GM19328 (cell line): Measurements from ENCODE around the gene TAF9.
"Not testable (repeated sequence)": the region's sequence is repeated elsewhere in the genome, so short reads cannot be mapped to it uniquely, and the experiment has no call there.

Source experiments
- ATAC-seq: cut with Tn5 transposase; IDR thresholded peaks from one replicate; pipeline ENCODE4 v1.9.1; 2021; ENCODE audit warnings: mild to moderate bottlenecking, moderate library complexity; ENCODE audit not compliant: unreplicated experiment

The TAF9 gene, protein sequence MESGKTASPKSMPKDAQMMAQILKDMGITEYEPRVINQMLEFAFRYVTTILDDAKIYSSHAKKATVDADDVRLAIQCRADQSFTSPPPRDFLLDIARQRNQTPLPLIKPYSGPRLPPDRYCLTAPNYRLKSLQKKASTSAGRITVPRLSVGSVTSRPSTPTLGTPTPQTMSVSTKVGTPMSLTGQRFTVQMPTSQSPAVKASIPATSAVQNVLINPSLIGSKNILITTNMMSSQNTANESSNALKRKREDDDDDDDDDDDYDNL

DNA sequence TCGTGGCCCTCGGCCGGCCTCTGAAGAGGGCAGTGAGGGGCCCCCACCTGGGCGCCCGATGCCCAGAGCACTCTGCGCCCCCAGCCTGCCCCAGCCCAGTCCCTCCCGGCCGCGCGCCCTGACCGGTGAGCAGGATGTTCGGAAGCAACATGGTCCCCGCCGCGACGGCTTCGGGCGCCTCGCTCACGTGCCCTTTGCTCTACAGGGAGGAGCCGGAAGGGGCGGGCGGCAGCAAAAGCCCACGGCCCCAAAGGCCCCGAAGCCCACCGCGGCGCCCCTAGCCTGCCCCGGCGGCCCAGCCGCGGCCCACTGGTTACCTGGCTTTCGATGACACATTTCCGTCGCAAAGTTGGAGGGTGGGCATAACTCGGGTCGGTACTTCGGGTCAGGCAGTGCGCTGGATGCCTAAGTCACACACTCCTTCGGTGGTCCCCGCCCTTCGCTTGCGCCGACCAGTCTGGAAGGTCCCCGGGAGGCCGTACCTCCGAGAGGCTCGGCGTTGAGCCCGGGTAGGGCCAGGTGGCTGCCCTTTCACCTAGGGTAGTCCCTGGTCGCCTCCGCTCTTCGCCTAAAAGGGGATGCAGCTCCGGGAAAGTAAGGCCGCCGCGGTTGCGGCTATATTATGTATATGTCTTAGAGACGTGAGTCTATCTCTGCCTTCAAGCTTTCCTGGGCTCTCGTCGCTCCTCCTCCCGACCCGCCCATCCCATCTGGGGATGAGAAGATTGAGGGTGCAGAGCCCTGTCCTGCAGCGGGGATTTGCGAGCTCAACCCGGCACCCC is at the start of gene TAF9, which contains the start of the genes AK6 and RAD17:
Gene TAF9, minus strand, starts transcription at position 181 of the 782 bp plus-strand sequence. CDS start 3,783 bp downstream, outside the sequence.
Gene AK6, minus strand, starts transcription at position 181 of the 782 bp plus-strand sequence. Its CDS starts 30 bp downstream, at position 151.
Gene RAD17, plus strand, starts transcription at position 479 of the 782 bp plus-strand sequence. CDS start 2,391 bp downstream, outside the sequence.
- ATAC-seq: peak; percentile 88

DNA sequence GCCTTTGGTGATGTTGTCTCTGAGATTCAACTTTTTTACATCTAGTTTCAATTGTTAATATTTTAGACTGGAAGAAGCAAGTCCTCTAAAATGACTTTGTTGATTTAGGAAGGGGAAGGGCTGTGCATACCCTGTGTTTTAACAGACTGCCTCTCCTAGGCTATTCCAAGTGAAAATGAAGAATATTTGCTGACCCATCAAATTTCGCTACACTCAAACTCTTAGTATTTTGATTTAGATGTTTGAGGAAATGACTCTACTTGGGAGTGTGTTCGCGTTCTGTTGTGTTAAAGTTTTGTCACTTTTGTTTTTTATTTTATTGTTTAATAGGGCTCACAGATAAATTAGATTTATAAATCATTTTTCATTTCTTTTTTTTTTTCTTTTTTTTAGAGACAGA is 49.2 kb upstream of the TAF9 start:
- ATAC-seq: no peak

DNA sequence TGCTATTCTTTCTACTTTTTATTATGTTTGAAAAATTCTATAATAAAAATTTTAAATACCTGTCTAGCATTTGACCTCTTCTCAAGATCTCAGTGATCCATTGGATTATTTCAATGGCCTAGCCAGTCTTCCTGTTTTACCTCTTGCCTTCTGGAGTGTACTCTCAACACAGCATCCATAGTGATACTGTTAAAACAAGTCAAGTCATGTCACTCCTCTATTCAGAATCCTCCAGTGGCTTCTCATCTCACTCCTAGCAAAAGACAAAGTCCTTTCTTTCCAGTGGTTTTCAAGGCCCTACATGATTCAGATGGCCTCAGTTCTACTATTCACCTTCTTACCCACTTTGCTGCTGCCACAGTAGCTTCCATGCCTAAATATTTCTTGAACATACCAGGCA is 47.4 kb upstream of the TAF9 start:
- no peak for ATAC-seq

DNA sequence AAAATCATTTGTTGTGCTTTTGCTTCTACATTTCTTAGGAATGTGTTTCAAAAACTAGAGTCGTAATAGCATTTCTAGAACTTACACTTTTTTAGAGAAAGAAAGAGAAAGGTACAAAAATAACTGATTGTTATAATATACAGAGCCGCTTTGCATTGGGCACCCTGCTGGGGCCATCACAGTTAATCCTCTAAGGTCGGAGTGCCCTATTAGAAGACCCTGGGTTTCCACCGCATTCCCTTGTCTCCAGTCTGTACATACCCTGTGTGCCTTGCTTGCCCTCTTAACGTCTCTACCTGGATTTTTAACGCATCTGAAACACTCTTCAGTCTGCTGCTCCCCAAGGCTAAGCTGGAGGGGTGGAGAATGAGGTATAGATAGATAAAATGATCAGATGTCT is 46.9 kb upstream of the TAF9 start:
- ATAC-seq: no peak

DNA sequence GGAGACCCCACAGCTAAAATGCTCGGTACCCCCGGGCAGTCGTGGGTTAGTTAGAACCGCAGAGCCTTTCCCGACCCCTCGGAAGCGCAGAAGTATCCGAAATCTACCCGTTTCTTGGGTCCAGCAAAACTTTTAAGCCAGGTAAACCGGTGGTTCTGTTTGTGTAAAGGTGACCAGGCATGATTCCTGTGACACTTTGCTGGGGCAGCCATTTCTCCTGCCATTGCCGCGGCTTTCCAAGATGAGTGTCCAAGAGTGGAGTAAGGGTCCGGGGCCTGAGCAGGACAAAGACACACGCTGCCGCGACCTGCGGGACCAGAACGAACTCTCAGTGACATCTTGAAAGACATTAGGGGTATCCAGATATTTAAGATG is 46.3 kb upstream of the TAF9 start:
- no peak for ATAC-seq

DNA sequence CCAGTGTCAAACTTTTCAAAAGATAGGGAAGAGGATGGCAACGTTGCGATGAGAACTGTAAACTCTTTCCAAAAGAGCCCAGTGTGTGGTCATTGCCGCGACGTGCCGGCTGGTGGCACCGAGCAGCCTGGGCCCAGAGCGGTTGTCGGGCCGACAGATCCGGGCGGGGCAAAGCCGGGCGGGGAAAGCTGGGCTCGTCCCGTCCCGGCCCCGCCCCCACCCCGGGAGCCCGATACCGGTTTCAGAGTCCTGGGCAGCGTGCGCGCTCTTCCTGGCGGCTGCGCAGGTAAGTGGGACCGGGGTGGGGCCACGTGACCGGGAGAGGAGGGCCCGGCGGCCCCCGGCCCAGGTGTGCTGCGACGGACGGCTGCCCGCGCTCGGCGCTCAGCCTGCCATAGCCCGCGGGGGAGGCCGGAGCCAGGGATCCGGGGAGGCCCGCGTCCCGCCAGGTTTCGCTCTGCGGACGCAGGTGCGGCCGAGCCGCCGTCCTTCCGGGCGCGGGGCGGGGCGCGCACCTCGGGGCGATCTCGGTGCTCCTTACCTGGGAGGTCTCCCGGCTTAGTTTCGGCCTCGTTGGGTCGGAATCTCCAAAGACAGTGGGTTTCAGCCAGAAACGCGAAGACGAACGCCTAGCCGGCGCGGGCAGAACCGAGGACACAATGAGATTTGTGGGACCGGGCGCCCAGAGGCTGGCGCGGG is 45.7 kb upstream of the TAF9 start, which contains the start of gene MARVELD2:
Gene MARVELD2, plus strand, starts transcription at position 232 of the 699 bp plus-strand sequence. CDS start 4,270 bp downstream, outside the sequence.
- ATAC-seq: peak; percentile 79

DNA sequence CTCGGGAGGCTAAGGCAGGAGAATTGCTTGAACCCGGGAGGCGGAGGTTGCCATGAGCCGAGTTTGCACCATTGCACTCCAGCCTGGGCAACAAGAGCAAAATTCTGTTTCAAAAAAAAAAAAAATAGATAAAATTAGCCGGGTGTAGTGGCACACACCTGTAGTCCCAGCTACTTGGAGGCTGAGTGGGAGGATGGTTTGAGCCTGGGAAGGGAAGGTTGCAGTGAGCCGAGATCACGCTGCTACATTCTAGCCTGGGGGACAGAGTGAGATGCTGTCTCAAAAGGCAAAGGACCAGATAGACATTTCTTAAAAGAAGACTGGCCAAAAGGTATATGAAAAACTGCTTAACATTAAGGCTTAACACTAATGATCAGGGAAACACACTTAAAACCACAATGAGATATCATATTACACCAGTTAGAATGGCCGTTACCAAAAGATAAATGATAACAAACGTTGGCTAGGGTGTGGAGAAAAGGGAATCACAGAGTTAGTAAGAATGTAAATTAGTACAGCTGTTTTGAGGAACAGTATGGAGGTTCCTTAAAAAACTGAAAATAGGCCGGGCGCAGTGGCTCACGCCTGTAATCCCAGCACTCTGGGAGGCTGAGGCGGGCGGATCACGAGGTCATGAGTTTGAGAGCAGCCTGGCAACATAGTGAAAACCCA is 35.5 kb upstream of the TAF9 start:
- no peak for ATAC-seq

DNA sequence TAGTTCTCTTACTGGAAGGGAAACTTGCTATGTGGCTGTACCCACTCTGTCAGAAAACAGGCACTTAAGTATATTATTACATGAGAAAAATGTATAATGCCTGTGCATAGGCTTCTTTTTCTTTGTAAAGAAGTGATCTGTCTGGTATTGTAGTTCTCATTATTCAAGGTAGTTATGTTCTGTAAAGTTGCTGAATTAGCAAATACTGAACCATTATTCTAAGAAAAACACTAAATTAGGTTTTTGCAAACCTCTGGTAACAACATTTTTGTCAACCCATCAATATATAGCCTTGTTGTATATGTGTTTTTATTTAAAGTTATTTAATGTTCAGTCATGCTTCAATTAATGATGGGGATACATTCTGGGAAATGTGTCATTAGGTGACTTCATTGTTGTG is 9.1 kb upstream of the TAF9 start:
- ATAC-seq: no peak

DNA sequence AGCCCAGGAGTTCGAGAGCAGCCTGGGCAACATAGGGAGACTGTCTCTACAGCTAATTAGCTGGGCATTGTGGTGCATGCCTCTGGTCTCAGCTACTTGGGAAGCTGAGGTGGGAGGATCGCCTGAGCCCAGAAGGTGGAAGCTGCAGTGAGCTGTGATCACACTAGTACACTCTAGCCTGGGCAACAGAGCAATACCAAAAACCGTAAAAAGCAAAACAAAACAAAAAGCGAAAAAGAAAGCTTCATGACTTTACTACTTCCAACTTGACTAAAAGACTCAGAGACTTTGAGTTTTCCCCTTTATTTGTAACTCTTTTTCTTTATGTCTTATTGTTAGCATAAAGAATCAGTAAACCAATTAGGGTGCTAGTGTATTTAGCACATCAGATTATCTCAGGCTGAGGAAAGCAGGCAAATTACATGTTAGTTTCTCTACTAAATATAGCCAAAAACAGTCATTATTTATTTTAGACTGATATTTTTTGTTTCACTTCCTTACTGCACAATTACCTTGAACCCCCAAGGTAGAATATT is 5.7 kb upstream of the TAF9 start:
- ATAC-seq: peak; percentile 59

DNA sequence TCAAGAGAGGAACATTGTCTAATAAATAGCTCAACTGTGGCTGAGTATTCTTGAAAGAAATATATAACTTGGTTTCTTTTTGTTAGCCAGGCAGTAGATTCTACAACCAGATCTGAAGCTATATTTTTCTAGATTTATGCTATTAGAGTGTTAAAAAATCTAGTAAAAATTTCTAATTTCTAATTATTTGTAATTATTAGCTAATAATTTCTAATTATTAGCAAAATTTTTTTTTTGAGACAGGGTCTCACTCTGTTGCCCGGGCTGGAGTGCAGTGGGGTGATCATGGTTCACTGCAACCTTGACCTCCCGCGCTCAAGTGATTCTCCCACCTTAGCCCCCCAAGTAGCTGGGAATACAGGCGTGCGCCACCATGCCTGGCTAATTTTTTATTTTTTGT is 3.1 kb upstream of the TAF9 start:
- no peak for ATAC-seq

DNA sequence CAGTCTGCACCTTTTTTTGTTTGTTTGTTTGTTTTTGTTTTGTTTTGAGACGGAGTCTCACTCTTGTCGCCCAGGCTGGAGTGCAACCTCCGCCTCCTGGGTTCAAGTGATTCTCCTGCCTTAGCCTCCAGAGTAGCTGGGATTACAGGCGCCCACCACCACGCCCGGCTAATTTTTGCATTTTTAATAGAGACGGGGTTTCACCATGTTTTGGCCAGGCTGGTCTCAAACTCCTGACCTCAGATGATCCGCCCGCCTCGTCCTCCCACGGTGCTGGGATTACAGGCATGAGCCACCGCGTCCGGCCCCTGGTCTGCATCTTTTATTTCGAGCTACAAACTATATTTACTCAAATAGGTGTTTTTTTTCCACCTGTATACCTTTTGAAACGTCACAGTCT is 1.0 kb upstream of the TAF9 start:
- ATAC-seq: not testable (repeated sequence)

DNA sequence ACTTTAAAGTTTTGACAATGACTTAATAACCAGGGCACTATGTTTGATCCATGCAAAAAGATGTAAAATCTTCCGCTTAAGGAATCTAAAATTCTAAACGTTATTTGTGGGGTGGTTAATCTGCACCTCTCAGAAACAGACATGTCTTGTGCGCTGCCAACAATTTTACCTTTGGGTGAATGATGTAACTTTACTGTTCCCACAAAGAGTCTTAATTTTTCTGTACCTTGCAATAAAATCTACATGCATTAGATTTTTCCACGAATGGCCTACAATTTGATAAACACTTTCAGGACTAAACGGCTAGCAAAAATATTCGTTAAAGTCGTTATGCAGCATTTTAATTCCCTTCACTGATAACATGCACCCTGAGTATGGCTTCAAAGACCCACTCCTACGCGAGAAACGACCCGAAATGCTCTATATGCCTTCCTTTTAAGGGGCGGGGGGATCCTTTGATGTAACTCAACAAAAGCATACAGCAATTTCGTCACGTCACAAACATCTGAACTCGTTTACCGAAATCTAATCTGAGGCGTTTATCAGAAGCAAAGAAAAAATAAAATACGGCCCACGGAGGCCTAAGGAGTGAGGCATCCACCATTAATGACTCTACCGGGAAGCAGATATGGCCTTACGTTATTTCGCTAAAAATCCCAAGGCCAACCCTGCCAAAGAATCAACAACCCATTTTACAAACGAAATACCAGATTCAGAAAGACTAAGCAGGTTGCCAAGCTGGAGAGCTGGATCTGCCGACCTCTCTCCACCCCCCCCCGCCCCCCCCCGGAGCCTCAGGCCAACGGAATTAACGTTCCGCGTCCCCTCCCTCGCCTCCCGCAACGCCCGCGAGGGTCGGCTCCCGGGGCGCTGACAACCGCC is 621 bp downstream of the TAF9 start:
- no peak for ATAC-seq

DNA sequence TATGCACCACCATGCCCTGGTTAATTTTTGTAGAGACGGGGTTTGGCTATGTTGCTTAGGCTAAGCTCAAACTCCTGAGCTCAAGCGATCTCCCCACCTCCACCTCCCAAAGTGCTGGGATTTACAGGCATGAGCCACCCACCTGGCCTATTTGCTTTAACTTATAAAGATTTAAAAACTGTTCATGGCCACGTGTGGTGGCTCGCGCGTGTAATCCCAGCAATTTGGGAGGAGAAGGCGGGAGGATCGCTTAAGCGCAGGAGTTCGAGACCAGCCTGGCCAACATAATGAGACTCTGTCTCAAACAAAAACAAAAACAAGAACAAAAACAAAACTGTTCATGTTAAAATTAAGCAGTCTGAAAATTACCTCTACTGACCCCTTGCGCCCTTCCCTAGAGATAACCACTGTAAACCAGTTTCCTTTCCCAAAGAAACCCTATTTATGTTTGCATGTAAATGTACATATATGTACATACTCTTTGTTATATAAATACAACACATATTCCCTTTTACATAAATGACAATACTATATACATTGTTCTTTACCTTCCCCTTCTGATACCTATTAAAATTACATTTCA is 1.5 kb downstream of the TAF9 start:
- no peak for ATAC-seq

DNA sequence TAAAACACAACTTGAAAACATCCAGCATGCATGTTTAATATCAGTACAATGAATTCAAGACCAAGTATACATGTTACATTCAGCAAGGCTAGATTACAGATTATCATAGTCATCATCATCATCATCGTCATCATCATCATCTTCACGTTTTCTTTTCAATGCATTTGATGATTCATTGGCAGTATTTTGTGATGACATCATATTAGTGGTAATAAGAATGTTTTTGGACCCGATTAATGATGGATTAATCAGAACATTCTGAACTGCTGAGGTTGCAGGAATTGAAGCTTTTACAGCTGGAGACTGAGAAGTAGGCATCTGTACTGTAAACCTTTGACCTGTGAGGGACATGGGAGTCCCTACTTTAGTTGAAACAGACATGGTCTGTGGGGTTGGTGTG is 4.5 kb downstream of the TAF9 start:
- ATAC-seq: no peak

DNA sequence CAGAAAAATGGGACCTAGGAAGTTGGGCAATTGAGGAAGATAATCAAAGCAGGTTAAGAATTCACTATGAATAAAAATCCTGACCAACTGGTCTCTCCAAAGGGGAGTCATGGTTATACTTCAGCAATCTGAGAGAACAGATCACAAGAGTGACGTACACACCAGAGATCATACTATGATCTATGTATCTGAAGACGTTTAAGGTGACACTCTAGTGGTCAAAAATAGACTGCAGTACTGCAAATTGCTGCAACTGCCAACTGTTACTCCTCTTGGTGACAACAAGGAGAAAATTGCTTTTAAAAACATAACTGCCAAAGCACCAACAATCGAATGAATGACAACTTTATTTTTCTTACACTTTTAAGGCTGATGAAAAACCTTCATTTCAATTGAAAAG is 4.9 kb downstream of the TAF9 start:
- ATAC-seq: no peak

DNA sequence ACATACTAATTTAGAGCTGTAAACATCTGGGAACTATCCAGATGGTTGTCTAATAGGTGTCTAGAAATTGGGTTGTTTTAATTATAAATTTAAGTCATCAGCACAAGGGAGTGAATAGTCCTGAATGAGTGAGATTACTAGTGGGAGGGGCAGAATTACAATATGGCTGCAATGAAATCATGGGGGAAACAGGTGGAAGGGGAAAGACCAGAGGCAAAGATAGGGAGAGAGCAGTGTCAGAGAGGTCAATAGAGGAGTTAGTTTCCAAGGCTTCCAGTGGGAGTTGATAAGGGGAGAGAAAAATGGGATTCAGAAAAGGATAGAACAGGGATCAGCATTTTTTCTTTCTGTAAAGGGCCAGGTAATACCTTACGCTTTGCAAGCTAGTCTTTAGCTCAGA is 8.9 kb downstream of the TAF9 start:
- no peak for ATAC-seq

DNA sequence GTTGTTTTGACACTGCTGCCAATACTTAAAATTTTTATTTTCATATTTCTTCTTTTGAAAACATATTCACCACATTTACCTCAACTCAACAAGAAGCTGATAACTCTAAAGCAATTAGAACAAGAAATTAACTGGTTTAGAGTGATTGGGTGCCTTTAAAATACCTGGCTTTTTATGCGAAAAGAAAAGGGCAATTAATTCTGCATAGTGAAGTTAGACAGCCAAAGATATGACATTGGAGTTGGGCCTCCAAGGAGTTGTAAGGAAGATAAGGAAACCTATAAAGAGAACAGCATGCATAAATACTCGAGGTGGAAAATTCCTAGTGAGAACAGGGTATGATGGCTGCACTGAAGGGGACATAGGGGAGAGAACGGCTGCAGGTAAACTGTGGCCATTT is 9.6 kb downstream of the TAF9 start:
- no peak for ATAC-seq

DNA sequence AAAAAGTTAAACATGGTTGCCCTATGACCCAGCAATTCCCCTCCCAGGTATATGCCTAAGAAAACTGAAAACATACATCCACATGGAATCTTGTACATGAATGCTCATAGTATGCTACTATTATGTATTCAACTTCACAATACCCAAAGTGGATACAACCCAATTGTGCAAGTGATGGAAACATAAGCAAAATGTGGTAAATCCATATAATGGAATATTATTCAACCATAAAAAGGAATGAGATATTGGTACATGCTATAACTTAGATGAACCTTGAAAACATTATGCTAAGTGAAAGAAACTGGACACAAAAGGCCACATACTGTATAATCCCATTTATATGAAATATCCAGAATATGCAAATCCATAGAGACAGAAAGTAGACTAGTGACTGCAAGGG is 18.7 kb downstream of the TAF9 start:
- no peak for ATAC-seq

DNA sequence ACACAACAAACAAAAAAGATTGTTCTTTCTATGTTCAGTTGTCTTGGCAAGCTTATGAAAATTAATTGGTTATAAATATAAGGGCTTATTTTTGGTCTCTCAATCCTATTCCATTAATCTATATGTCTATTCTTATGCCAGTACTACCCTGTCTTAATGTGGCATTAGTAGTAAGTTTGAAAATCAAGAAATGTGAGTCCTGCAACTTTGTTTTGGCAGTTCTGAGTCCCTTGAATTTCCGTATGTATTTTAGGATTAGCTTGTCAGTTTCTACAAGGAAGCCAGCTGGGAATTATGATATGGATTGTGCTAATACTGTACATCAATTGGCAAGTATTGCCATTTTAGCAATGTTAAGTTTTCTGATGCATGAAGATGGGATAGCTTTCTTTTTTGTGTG is 26.2 kb downstream of the TAF9 start:
- ATAC-seq: no peak
